Measurements from ENCODE around the gene C8G.

GRCh38 chr9:136994888-136995230 lies 49.8 kb downstream of the C8G start:
- TF ChIP-seq CTCF (IDR thresholded peaks at IDR 0.05) (no peak), POLR2A (IDR thresholded peaks at IDR 0.05) (no peak)
